GM21390 (cell line): ENCODE results near the gene TBPL1.
"Not testable (repeated sequence)": the region's sequence is repeated elsewhere in the genome, so short reads cannot be mapped to it uniquely, and the experiment has no call there.

Experiments
- ATAC-seq: cut with Tn5 transposase; IDR thresholded peaks from one replicate; pipeline ENCODE4 v1.9.1; 2021; ENCODE audit not compliant: unreplicated experiment

TBPL1 gene

GRCh38 chr6:133971861-133972260 is 18.8 kb downstream of the TBPL1 start:
- ATAC-seq = no peak

- ATAC-seq = no peak
Measured at GRCh38 chr6:133972388-133972787, 19.4 kb downstream of the TBPL1 start.

DNA sequence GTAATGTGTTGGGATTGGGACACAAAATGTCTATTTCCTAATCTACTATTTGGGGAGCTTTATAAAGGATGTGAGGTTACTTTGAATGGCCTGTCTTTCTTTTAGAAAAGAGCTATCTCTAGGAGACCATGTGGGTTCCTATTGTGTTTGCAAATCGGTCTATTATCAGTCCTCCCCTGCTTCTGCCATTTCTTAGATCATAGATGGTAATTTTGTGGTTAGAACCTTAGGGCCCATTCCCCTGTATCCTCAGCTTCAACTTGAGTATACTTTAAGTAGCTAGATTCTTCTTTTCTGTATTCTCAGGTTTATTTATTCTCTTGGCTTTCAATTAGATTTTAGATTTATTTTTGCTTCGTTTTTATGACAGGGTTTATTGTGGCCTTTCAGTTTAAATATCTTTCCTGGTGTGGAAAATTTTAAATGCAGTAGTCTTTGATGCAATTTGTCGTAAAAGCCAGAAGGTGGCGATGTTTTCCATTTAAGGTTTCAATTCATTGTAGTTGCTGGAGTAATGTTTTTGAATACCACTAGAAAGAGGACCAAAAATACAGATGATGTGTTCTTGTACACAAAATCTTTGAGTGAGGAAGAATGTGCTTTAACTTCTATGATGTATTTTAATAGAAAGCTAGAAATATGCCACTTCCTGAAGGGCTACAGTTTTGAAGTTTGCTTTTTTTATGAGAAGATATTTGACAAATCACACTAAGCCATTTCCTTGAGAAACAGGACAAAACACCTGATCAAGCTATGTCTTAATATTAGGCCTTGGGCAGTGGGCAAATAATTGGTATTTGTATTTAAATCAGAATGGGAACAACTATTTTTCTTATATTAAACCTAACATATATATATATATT is 20.3 kb downstream of the TBPL1 start:
- ATAC-seq = peak; percentile 56

GRCh38 chr6:133977983-133978895 is 25.2 kb downstream of the TBPL1 start:
- ATAC-seq = peak; percentile 64

DNA sequence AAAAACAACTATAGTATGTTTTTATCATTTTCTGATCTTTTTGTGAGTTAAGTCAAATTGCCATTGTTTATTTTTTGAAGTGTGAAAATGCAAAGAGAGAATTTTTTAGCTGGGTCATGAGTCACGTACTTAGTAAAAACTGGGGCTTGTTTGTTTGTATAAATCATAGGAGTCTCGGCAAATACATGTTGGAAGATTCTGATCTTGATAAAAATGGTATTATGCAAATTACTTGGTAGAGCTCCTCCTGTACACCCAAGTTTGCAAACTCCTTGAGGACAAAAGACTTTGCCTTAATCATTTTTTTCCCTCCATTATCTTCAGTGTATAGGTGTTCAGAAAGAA is 25.8 kb downstream of the TBPL1 start:
- no peak for ATAC-seq

- not testable (repeated sequence) for ATAC-seq
Measured at GRCh38 chr6:133979269-133979963, 26.4 kb downstream of the TBPL1 start.

DNA sequence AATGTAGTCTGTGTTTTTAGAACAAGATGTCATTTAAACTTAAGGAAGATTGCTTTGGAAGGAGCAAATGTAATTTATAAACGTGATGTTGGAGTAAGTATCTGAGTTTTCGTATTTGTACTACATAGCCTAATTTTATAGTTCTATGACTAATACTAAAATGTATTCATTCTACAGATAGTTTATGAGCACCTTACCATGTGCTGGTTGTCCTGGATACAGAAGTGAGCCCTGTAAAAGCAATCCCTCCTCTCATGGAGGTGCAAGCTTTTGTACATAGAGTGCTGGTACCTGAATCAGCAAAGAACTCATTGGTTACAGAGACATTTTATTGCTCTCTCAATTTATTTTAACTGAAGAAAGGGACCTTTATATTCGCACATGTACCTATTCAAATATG is 27.1 kb downstream of the TBPL1 start:
- ATAC-seq = no peak

DNA sequence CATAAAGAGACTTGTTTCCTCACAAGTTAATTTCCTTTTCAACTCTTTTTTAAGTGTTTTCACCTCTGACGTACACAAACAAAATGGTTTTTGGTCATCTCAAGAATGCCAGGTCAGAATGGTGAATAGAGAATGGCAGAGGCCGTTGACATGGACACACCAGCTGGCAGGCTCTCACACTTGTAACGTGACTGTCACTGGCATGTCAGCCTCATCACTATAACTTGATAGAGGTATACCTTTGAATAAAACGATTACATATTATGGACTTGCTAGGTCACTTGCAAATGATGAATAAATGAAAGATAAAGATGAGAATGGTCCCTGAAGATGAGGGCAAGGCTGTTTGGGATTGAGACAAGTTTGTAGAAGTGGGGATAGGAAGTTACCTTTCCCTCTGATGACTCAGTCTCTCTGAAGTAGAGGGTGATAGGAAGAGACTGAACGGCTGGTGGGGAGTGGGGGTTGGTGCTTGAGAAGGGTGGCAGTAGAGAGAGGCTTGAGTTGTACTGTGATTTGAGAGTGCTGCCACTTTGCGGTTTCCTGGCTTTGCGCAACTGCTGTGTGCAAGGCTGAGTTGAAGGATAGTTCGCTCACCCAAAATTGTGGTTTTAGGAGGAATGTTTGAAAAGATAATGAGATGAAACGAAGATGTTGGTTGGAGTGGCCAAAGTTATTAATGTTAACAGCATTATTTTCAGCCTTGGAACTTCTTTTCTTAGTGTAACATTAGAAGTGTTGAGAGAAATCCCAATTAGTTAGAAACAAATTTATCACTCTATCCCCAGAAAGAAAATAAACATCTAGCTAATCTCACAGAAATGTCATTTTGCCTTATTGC is 30.3 kb downstream of the TBPL1 start:
- no peak for ATAC-seq

DNA sequence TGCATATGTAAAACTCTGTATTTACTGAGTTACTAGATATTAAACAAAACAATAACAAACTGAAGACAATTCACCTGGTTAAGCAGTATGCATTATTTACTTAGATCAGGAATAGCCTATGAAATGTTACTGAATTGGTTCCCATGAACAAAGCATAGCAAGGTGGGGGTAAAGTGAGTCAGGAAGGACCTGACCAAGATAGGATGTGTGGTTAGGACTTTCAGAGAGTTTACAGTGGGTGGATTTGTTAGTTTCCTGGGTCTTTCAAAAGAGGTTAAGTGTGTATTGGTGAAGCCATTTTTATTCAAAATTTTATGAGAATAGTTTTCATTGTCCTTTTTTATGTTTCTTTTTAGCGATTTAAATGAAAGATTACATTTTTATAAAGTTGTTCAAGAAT is 32.9 kb downstream of the TBPL1 start:
- ATAC-seq = no peak

DNA sequence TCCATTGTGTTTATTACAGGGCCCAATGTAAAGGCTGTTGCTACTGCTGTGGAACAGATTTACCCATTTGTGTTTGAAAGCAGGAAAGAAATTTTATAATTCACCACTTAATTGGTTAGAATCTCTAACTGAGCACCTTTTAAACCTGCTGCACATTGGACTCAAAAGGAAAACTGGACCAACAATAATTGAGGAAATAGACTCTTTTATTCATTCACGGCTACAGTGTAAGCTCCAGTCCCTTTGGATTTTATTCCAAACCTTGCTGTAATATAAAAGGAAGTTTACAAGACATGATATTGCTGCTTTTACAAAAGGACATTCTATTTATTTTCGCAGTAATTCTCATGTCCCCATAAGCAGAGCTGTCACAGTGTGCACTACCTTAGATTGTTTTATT is 33.9 kb downstream of the TBPL1 start:
- no peak for ATAC-seq

- ATAC-seq = no peak
Measured at GRCh38 chr6:133989525-133989924, 36.5 kb downstream of the TBPL1 start.

DNA sequence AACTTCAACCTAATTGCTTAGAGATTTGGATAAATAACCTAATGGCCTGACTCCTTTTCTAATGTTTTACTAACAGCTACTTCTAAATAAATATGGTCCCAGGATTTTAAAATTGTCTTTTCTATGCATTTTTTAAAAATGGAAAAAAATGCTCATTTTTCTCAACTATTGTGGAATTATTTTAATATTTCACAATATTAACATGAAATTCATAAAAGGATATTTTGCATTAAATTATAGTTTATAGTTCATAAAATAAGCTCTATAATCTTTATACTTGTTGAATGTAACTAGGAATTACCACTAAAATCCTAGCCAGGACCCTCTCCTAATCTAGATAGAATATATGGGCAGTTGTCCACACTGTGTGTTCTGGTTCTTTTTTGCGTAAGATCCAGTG is 37.3 kb downstream of the TBPL1 start:
- no peak for ATAC-seq

GRCh38 chr6:133991096-133991593 is 38.1 kb downstream of the TBPL1 start:
- ATAC-seq = no peak

DNA sequence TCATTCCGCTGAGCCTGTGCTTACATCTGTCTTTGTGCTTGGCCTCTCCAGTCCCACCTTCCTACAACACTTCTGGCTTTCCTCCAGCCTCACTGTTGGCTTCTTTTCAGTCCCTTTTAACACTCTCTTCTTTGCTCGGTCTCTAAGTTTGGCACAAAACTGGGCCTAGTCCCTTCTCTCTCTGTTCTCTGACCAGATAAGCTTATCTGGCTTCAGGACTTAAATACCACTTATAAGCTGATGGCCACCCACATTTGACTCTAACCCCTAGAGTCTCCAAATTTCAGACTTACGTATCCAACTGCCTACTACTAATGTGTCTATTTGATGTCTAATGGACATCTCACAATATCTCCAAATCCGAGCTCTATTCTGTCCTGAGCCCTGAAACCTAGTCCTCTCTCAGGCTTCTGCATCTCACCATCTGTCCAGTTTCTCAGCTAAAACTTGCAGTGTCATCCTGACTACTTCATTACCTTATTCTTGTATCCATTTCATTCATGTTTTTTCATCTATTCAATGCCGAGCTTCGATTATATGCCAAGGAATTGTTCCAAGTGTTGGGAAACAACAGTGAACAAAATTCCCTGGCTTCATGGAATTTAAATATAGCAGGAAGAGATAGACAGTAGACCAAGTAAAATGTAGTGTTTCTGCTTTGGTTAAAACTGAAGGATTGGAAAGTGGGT is 40.1 kb downstream of the TBPL1 start:
- no peak for ATAC-seq

DNA sequence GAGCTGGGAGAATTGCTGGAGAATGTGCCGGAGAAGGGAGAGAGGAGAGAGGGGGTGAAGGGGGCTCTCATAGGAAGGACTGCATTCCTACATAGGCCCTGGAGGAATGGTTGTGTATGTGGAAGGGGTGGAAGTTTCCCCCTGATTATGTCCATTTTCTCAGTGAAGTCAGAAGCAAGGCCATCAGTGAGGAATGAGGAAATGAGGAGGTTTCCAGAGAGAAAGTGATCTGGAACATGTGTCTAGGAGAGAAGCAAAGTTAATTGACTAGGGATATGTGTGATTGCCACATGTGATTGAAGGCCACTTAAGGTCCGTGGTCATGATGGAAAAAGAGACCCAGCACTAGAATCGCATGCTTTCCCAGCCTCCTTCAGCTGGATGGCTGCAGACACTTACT is 42.3 kb downstream of the TBPL1 start:
- ATAC-seq = no peak

GRCh38 chr6:133995758-133996157 is 42.7 kb downstream of the TBPL1 start:
- no peak for ATAC-seq

- no peak for ATAC-seq
Measured at GRCh38 chr6:133997267-133997666, 44.2 kb downstream of the TBPL1 start.

GRCh38 chr6:133999305-133999704 is 46.3 kb downstream of the TBPL1 start:
- ATAC-seq = no peak

DNA sequence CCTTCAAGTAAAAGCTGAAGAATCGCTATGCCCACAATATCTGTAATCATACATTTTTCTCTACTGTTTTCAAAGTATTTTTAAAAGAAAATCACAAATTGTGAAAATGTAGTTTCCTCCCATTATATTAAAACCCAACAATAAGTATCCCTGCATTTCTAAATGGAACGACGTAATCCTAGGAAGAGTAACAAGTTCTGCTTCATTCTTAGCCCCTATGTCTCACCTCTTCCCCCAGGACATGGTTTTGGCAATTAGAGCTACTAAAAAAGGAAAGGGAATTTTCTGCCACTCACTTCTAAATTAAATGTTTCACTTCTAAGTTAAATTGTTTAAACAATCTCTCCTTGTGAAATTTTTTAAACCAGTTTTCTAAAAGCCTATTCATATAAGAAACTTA is 47.4 kb downstream of the TBPL1 start:
- ATAC-seq = no peak

GRCh38 chr6:134002821-134003220 is 49.8 kb downstream of the TBPL1 start:
- no peak for ATAC-seq
